Activated CD4-positive, alpha-beta T cell treated with anti-CD3 and anti-CD28 coated beads, Interleukin-2, amount 50 U/mL, for 24 hours (primary cell): ENCODE data around the gene PPTC7.
"Not testable (repeated sequence)": the region's sequence is repeated elsewhere in the genome, so short reads cannot be mapped to it uniquely, and the experiment has no call there.

Experiments
- DNase-seq, 2 donors: peaks; one replicate each; pipeline ENCODE4 v3.0.0-alpha.2; 2020; ENCODE audit warnings: low read depth in 1 of 2, low spot score in 1 of 2

The PPTC7 gene

GRCh38 chr12:110587102-110587501 is 4.0 kb upstream of the PPTC7 start:
- not testable (repeated sequence) for DNase-seq

DNA sequence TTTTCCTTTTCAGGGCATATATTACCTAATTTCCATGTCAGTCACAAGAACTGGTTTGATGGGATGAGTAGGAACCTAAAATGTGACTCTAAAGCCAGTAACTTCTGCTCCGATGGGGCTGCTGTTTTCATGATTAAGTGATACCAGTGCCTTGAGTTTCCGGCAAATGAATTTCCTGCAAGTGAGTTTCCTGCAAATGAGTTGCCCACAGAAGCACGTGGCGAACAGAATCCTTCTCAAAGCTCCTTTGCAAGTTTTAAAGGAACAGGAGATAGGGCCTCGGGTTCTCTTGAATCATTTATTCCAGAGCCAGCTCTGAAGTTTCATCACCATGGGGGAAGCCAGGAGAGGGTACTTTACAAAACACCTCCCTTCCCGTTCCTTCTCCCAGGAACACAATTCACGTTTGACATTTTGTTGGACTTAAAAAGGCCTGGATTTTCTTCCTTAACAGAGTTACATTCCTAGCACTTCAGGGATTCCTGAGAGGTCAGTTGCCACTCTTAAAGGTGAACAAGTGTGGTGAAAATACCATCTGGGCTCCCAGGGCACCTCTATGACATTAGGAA is 2.2 kb upstream of the PPTC7 start:
- peak in 1 of 2 donors; percentile 44 for DNase-seq

DNA sequence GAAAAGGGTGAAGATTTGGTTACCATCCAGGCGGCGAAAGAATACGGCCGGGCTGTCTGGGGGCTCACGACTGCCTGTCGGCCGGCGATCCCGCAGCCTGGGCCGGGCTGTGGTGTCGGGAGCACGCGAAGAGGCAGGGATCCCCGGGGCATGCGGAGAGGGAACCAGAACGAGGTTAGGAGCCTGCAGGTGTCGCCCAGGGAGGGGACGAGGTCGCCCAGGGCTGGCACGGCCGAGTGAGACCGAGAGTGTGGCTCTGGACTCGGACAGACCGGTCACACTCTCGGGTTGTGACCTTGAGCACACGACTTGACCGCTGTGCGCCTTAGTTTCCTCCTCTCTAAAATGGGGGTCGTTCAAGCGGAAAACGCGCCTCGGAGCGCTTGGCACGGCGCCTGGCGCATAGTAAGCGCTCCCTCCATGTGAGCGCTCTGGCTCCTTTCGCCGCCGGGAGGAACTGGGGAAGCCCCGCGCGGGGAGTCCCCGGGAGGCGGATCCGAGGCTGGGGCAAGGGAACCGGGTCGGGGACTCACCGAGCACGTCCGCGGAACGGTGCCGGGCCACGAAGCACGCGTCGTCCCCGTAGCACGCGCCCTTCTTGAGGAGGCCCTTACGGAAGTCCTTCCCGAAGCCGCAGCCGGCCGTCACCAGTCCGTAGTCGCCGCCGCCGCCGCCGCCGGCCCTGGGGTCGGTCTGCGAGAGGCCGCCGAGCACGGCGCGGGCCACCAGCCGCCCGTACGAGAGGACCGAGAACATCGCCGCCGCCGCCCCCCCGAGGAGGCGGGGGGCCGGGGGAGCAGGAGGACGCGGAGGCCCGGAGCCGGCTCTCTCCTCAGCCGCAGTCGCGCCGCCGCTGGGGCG is 612 bp downstream of the PPTC7 start:
- peak; percentile 53 to 71 for DNase-seq

- no peak for DNase-seq
These were observed 1.2 kb downstream of the PPTC7 start for GRCh38 chr12:110581931-110582275.

DNA sequence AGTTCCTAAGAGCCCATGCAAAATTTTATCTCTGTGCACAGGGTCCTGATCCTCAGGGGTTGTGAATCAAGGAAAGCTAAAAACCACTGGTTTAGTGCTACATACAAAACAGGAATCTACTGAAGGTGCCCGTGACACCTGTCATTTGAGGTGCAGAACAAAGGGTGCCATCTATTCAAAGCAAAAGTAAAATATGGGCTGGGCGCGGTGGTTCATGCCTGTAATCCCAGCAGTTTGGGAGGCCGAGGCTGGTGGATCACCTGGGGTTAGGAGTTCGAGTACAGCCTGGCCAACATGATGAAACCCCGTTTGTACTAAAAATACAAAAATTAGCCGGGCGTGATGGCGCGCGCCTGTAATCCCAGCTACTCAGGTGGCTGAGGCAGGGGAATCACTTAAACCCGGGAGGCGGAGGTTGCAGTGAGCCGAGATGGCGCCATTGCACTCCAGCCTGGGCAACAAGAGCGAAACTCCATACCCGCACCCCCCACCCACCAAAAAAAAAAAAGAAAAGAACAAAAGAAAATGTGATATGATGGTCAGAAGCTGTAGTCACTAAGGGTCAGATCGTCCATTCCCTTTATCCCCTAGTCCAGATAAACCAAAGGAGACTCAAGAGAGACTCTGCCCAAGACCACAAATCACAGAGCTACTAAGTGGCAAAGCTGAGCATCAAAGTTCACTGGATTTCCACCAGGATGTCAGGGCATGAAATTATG is 3.4 kb downstream of the PPTC7 start:
- no peak for DNase-seq

GRCh38 chr12:110578694-110579534 is 4.2 kb downstream of the PPTC7 start:
- peak in 1 of 2 donors; percentile 35 for DNase-seq

GRCh38 chr12:110577864-110578693 is 5.0 kb downstream of the PPTC7 start:
- peak in 1 of 2 donors; percentile 65 for DNase-seq

GRCh38 chr12:110576504-110576903 is 6.6 kb downstream of the PPTC7 start:
- DNase-seq: no peak

DNA sequence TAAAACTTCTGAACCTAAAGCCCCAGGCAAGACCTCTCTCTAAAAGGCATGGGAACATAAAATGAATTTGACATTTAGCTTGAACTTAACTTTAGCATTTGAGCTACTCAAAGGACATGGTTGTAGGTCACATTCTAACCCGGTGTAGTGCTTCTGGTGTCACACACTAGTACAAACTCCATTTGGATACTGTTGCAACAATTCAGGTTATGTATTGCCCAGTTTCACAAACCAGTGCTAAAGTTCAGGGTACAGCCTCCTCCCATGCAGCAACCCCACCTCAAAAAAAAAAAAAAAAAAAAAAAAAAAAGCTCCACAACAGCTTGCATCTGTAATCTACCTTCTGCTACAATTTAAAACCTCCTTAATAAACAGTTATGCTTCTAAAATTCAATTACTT is 7.8 kb downstream of the PPTC7 start:
- DNase-seq: no peak

DNA sequence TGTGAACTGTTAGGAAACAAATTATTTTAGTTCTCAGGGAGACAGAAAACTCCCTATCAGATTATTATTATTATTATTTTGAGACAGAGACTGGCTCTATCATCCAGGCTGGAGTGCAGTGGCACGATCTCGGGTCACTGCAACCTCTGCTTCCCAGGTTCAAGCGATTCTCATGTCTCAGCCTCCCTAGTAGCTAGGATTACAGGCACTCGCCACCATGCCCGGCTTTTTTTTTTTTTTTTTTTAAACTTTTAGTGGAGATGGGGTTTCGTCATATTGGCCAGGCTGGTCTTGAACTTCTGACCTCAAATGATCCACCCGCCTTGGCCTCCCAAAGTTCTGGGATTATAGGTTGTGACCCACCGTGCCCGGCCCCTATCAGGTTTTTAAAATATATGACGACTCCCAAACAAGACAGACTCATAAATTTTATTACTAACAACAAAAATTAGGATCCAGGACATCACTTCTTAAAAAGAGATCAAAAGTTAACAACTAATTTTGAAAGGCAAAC is 8.3 kb downstream of the PPTC7 start:
- not testable (repeated sequence) for DNase-seq

- DNase-seq: no peak
These were observed 9.1 kb downstream of the PPTC7 start for GRCh38 chr12:110574044-110574443.

- not testable (repeated sequence) for DNase-seq
These were observed 12.3 kb downstream of the PPTC7 start for GRCh38 chr12:110570798-110571197.

DNA sequence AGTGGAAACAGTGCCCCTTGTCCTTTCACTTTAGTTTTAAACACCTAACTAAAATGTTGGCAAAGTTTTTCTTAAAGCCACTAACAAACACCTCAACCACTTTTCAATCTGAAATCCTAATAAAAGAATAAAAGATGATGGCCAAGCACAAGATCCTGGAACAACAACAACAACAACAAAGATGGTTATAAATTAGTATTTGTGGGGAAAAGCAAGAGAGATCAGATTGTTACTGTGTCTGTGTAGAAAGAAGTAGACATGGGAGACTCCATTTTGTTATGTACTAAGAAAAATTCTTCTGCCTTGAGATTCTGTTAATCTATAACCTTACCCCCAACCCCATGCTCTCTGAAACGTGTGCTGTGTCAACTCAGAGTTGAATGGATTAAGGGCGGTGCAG is 13.3 kb downstream of the PPTC7 start:
- DNase-seq: not testable (repeated sequence)

DNA sequence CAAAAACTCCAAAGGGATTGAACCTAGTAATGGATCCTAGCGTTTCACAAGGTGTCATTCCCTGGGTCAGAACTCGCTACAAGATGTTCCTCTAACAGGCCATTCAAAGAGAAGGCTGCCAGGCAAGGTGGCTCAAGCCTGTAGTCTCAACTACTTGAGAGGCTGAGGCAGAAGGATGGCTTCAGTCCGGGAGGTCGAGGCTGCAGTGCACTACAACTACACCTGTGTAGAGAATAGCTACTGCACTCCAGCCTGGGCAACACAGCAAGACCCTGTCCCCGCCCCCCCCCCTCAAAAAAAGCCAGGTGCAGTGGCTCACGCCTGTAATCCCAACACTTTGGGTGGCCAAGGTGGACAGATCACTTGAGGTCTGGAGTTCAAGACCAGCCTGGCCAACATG is 14.4 kb downstream of the PPTC7 start:
- DNase-seq: no peak

DNA sequence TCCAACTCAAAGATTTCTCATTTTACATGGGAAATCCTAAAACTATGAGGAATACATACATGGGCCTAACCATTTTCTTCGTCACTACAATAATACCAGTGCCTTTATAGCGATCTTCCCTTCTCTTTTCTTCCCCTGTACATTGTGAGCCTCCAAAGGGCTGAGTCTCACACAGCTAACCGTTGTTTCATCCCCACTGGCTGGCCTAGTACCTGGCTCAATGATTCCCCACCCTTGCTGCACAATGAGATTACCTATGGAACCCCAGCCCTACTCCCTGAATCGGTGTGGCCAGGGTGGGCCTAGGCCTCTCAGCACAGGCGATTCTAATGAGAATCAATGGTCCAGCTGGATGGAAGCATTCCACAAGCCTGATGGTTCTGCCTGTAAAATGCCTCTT is 16.1 kb downstream of the PPTC7 start:
- no peak for DNase-seq

- DNase-seq: no peak
These were observed 16.9 kb downstream of the PPTC7 start for GRCh38 chr12:110565894-110566871.

- no peak for DNase-seq
These were observed 18.6 kb downstream of the PPTC7 start for GRCh38 chr12:110564471-110564991.

DNA sequence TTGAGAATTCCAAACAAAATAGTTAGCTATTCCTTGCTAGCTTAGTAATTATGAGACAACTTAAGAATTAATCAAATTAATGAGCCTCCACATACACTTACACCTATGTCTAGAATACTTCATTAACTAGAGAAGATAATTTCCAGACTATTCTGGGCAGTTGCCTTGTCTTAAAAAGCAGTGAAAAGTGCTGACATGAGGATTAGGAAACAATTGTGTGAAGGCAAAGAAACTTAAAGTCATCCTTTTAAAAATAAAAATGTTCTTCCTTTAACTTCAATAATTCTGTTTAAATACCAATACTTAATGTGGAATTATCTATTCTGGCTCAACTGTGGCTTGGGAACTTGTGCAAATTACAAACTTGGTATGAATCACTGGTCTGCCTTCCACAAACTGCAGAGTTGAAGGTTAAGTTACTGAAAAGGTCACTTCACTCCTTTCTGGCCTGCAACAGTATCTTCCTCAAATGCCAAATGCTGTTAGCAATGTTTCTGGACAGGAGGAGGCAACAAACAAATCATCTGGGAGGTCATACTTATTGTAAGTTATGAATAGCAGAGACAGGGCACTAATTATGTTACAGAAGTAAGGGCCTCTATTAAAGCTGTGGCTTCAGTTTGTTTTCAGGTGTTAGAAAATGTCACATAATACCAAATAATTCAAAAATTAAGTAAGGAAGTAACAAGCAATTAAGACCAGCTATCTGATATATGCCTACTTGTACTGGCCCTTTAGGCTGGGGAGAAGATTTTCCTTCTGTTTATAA is 19.2 kb downstream of the PPTC7 start:
- DNase-seq: no peak
